Natural killer cell (primary cell): Measurements from ENCODE around the gene KLHL6. TPM values are rescaled to one million over a fixed set of nuclear protein-coding genes. Genes with fewer than 3 reads are reported as not detected.

ENCODE experiments used
- ATAC-seq, 3 donors: fragments of 150-1000 bp in 2 of 3; fragments of 200-7000 bp in 1 of 3; cut with Tn5 transposase; 1 replicate in 1 of 3; 2 replicates in 2 of 3; pipeline ENCODE4 v1.10.0; 2021; ENCODE audit warnings: mild to moderate bottlenecking in 2 of 3, moderate library complexity in 2 of 3
- DNase-seq, 2 donors: peaks; one replicate each; pipeline versions ENCODE4 v3.0.0 to v3.0.0-alpha.2; 2013 to 2021; ENCODE audit warnings: mixed read lengths in 1 of 2
- H3K27ac ChIP-seq: one replicate; pipeline ENCODE4 v1.5.1; 2013; ENCODE audit warnings: mild to moderate bottlenecking, low read length
- H3K27me3 ChIP-seq: one replicate; pipeline ENCODE4 v1.6.1; 2013; ENCODE audit warnings: low read length; ENCODE audit not compliant: control insufficient read depth, insufficient read depth
- H3K36me3 ChIP-seq: one replicate; pipeline ENCODE4 v1.6.1; 2013; ENCODE audit warnings: low read length; ENCODE audit not compliant: control insufficient read depth, insufficient read depth
- H3K4me1 ChIP-seq: one replicate; pipeline ENCODE4 v1.6.1; 2013; ENCODE audit warnings: low read length; ENCODE audit not compliant: control insufficient read depth, insufficient read depth
- H3K4me3 ChIP-seq: one replicate; pipeline ENCODE4 v1.5.1; 2013; ENCODE audit warnings: low read length
- H3K9me3 ChIP-seq: one replicate; pipeline ENCODE4 v1.6.1; 2013; ENCODE audit warnings: low read length; ENCODE audit not compliant: control insufficient read depth, insufficient read depth
- H3K27ac Mint-ChIP-seq, 2 donors: one replicate each; pipeline ENCODE4 v1.8.0; 2022; ENCODE audit warnings: mild to moderate bottlenecking in 2 of 2, mixed read lengths in 2 of 2, moderate library complexity in 1 of 2
- H3K27me3 Mint-ChIP-seq, 2 donors: one replicate each; pipeline ENCODE4 v1.8.0; 2022; ENCODE audit warnings: low read depth in 2 of 2, mixed read lengths in 2 of 2
- H3K36me3 Mint-ChIP-seq: one replicate; pipeline ENCODE4 v1.8.0; 2022; ENCODE audit warnings: mixed read lengths
- H3K4me1 Mint-ChIP-seq, 2 donors: one replicate each; pipeline ENCODE4 v1.8.0; 2022; ENCODE audit warnings: mixed read lengths in 2 of 2
- H3K4me3 Mint-ChIP-seq: one replicate; pipeline ENCODE4 v1.8.0; 2022; ENCODE audit warnings: mild to moderate bottlenecking, moderate library complexity, mixed read lengths
- H3K9me3 Mint-ChIP-seq, 2 donors: one replicate each; pipeline ENCODE4 v1.8.0; 2022; ENCODE audit warnings: mixed read lengths in 2 of 2
- CTCF ChIP-seq: fragments of 200-600 bp; IDR thresholded peaks from one replicate; pipeline ENCODE4 v1.8.0; 2022; ENCODE audit warnings: antibody characterized with exemption
- WGBS: methylation state at CpG from one replicate; pipeline ENCODE4 v1.1.7; 2013; ENCODE audit warnings: missing lambda C conversion rate; ENCODE audit not compliant: insufficient coverage; 5-methylcytosine and 5-hydroxymethylcytosine counted together
- intact Hi-C: fragments of 100-400 bp; cut with micrococcal nuclease; formaldehyde crosslinking; loops from one replicate; pipeline ENCODE4 v1.14.2; 2022
- total RNA-seq, 4 donors: library from RNA; stranded (reverse); fragments of 120-200 nt in 1 of 4; gene quantifications; one replicate each; pipeline versions ENCODE4 v1.2.3 to v1.2.4, GENCODE V29; 2013 to 2022

Gene KLHL6
- total RNA-seq, 3 donors from 2014 or later (not counting 1 experiment from before 2014, with no cell fraction given) = 10.9 to 17.3 (median 13.6) TPM

DNA sequence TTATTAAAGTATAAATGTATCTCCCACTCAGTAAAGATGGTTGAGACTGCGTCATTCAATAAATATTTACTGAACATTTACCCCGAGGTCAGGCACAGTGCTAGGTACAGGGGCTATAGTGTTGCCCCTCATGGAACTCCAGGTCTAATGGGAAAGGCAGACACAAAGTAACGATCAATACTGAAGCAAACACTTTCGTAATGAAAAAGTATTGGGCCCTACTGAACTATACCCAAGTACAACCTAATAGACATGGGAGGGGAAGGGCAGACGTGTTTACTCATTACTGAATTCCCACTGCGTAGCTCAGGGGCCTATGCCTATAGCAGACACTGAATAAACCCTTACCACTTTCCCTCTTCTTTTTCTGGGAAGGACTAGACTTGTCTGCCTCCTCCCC, 56.9 kb downstream of the KLHL6 start:
- Mint-ChIP-seq H3K4me1 (peaks cover 0 to 5% of the 10 kb centered on the region in 2 donors), H3K4me3 (no peak overlapping the region), H3K9me3 (no peaks in the 10 kb centered on the region), H3K27ac (no peak overlapping the region), H3K36me3 (no peaks in the 10 kb centered on the region), H3K27me3 (no peaks in the 10 kb centered on the region)
- Histone ChIP-seq H3K27me3 (no peaks in the 10 kb centered on the region), H3K4me3 (no peak overlapping the region), H3K27ac (no peak overlapping the region), H3K9me3 (no peaks in the 10 kb centered on the region), H3K36me3 (peaks cover 27% of the 10 kb centered on the region), H3K4me1 (no peaks in the 10 kb centered on the region)
- WGBS = 96% methylated on average over 6 of the region's 6 CpGs
- no peak for TF ChIP-seq CTCF
- intact Hi-C loops = no loop called here
- ATAC-seq (no peak), DNase-seq (no peak)

DNA sequence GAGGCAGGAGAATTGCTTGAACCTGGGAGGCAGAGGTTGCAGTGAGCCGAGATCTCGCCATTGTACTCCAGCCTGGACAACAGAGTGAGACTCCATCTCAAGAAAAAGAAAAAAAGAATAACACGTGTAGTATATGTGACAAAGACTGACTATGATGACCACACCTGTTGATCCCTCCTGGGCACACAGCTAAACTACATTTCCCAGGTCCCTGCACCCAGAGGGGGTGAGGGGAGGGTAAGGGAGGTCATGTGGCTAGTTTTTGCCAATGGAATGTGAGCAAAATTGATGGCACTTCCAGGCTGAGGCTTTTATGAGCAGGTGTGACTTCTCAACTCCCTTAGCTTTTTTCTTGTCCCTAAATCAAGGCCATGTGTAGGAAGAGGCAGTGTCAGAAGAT, 58.2 kb downstream of the KLHL6 start:
- DNase-seq (no peak), ATAC-seq (no peak)
- 93% methylated on average over 3 of the region's 3 CpGs for WGBS
- Histone ChIP-seq H3K36me3 (peaks cover 31% of the 10 kb centered on the region), H3K4me3 (no peak overlapping the region), H3K9me3 (no peaks in the 10 kb centered on the region), H3K27me3 (no peaks in the 10 kb centered on the region), H3K4me1 (no peaks in the 10 kb centered on the region), H3K27ac (no peak overlapping the region)
- H3K27ac Mint-ChIP-seq = no peak overlapping the region
- H3K9me3 Mint-ChIP-seq = no peaks in the 10 kb centered on the region
- H3K27me3 Mint-ChIP-seq = no peaks in the 10 kb centered on the region
- no peak overlapping the region for H3K4me3 Mint-ChIP-seq
- H3K36me3 Mint-ChIP-seq = no peaks in the 10 kb centered on the region
- no peak for TF ChIP-seq CTCF
- intact Hi-C loops = no loop called here
- H3K4me1 Mint-ChIP-seq = peaks cover 0 to 5% of the 10 kb centered on the region in 2 donors

DNA sequence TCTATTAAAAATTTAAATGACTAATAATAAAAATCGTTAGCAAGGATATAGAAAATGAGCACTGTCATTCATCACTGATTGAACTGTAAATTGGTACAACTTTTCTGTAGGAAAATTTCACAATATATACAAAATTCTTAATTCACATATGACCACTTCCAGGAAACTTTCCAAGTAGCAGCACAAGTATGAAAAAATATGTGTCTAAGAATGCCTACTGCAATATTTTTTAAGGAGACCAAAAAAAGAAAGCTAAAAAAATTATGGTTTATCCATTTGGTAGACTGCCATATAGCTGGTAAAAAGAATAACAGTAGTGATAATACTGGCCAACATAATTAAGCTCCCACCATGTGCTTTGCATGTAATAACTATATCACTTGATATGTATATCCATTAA, 59.2 kb downstream of the KLHL6 start:
- H3K4me3 ChIP-seq = no peak overlapping the region
- H3K4me1 ChIP-seq = no peaks in the 10 kb centered on the region
- WGBS = no CpG with 5 or more reads among the region's 1 CpG
- no peaks in the 10 kb centered on the region for H3K27me3 Mint-ChIP-seq
- no peak overlapping the region for H3K27ac Mint-ChIP-seq
- no peak for TF ChIP-seq CTCF
- H3K4me3 Mint-ChIP-seq = no peak overlapping the region
- no peaks in the 10 kb centered on the region for H3K36me3 Mint-ChIP-seq
- H3K9me3 ChIP-seq = no peaks in the 10 kb centered on the region
- H3K4me1 Mint-ChIP-seq = no peaks in the 10 kb centered on the region
- no peak overlapping the region for H3K27ac ChIP-seq
- DNase-seq (no peak), ATAC-seq (no peak)
- intact Hi-C loops = no loop called here
- no peaks in the 10 kb centered on the region for H3K9me3 Mint-ChIP-seq
- peaks cover 36% of the 10 kb centered on the region for H3K36me3 ChIP-seq
- H3K27me3 ChIP-seq = no peaks in the 10 kb centered on the region

DNA sequence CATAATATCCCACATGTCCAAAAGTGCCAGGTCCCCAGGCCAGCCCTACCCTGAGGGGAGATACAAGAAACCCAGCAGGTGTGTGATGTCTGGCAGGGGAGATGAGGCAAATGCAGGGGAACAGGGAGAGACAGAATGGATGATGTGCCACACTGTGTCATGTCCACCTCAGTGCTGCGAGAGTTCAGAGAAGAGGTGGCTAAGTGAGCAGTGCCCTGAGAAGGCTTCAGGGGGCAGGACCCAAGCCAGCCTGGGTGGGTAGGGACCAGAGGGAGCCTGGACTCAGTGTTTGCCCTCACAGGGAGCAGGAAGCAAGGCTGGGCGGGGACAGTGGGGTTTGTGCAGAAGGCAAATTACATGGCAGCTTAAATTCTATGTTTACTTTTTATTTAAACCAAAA, 61.2 kb downstream of the KLHL6 start:
- H3K27ac Mint-ChIP-seq = no peak overlapping the region

More for the DNA sequence above, 61.2 kb downstream of the KLHL6 start:
- WGBS = 77% methylated on average over 2 of the region's 2 CpGs
- TF ChIP-seq CTCF = no peak
- no peak overlapping the region for H3K4me3 ChIP-seq
- no peaks in the 10 kb centered on the region for H3K27me3 Mint-ChIP-seq
- ATAC-seq = no peak
- peaks cover 28% of the 10 kb centered on the region for H3K36me3 ChIP-seq
- no peak overlapping the region for H3K27ac ChIP-seq
- no peaks in the 10 kb centered on the region for H3K4me1 ChIP-seq
- H3K36me3 Mint-ChIP-seq = no peaks in the 10 kb centered on the region
- no peak overlapping the region for H3K4me3 Mint-ChIP-seq
- no peak for DNase-seq
- H3K4me1 Mint-ChIP-seq = no peaks in the 10 kb centered on the region
- H3K9me3 ChIP-seq = no peaks in the 10 kb centered on the region
- H3K9me3 Mint-ChIP-seq = no peaks in the 10 kb centered on the region
- H3K27me3 ChIP-seq = no peaks in the 10 kb centered on the region
- intact Hi-C loops = no loop called here
